Stimulated activated naive CD4-positive, alpha-beta T cell (primary cell): ENCODE measurements around the gene ATP2B2.
A peak's percentile ranks its signal among the peaks of the same experiment; 100 is the strongest.

Experiments used
- DNase-seq, 6 experiments: peaks; one replicate each; lab custom pipeline; 2025; lab: John Stamatoyannopoulos, UW

ATP2B2 gene

DNA sequence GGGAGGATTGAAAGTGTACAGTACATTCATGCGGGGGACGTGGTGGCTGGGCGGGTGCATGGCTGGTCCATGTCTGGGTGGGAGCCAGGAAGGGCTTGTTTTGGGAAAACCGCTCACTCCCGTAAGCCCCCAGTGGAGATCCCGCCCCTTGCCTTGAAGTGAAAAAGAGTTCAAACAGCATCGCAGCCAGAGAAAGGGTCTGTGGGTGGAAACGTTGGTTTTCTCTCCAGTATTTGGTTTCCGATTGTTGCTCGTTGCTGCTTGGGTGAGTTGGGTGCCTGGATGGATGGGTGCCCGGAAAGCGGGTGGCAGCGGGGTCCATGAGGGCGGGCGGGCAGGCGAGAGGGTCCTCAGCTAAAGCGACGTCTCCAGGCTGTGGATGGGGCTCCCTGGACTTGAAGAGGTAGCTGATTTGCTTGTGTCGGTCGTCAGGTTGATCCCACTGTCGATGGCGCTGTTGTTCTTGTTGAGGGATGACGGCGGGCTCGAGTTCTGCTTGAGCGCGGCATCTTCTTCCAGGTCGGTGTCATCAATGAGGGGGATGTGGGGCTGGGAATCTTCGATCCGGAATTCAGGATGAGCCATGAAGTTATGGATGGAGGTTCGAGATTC, 176.8 kb downstream of the ATP2B2 start:
- no peak for DNase-seq

DNA sequence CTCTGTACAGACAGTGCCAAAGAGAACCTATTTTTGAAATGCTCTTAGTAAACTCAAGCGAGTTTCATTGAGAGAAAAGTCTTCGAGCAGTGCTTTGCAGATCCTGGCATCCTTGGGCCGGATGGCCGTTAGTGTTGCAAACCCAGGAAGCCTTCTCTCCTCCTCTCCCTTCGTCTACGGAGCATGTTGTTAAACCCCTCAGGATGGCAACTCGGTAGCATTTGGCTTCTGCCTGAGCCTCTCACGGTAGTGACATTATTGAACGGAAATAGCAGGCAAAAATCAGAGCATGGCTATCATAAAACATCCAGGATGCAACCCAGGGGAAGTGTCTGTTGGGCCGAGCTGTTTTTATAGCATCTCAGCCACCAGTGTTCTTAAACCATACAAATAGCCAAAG, 177.8 kb downstream of the ATP2B2 start:
- no peak for DNase-seq

DNA sequence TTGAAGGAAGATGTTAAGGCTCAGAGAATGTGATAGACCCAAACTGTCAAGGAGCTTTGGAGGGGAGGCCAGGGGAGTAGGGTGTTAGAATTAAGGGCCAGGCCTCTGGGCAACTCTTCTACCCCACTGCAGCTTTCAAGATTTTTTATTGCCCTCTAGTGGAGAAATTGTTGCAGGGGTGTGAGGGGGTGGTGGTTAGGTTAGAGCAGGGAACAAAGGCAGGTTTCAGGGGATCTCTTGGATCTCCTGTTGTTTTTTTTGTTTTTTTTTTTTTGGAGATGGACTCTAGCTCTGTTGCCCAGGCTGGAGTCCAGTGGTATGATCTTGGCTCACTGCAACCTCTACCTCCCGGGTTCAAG, 183.1 kb downstream of the ATP2B2 start:
- DNase-seq: peak in 2 of 6 experiments; percentile 11 to 24

- no peak for DNase-seq
Observed at GRCh38 chr3:10321630-10322351, 183.6 kb downstream of the ATP2B2 start.

- DNase-seq: no peak
Observed at GRCh38 chr3:10320320-10320677, 185.1 kb downstream of the ATP2B2 start.

DNA sequence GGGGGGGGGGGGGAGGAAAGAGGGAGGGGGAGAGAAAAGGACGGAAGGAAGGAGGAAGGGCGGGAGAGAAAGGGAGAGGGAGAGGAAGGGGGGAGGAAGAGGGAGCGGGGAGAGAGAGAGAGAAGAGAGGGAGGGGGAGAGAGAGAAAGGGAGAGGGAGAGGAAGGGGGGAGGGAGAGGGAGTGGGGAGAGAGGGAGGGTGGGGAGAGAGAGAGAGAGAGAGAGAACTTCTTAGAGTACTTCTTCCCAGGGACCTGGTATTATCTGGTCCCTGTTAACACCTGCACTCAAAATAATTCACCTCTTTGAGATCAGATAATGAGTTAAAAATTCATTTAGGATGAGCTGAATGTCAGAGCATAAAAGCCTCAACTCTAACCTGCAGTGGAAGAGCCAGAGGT, 185.6 kb downstream of the ATP2B2 start:
- no peak for DNase-seq

DNA sequence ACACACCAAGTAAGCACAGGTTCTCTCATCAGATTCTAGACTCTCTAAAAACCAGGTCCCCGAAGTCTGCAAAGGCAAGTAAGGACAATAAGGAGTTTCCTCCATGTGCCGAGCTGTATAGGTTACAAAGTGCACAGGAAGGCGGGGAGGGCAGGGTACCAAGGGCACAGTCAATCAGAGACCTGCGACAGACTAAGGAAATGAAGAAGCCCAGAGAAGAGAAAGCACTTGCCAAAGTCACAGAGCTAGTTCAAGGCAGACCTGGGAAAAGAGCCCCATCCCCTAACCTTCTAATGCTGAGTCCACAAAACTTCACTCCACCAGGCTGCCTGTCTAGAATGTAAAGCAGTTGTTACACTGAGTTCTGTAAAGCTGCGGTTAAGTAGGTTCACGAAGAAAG, 186.1 kb downstream of the ATP2B2 start:
- DNase-seq: no peak

- no peak for DNase-seq
Observed at GRCh38 chr3:10317961-10318350, 187.4 kb downstream of the ATP2B2 start.

GRCh38 chr3:10317311-10317960, 187.9 kb downstream of the ATP2B2 start:
- no peak for DNase-seq

- no peak for DNase-seq
Observed at GRCh38 chr3:10315771-10316344, 189.5 kb downstream of the ATP2B2 start.

GRCh38 chr3:10315101-10315500, 190.3 kb downstream of the ATP2B2 start:
- no peak for DNase-seq

DNA sequence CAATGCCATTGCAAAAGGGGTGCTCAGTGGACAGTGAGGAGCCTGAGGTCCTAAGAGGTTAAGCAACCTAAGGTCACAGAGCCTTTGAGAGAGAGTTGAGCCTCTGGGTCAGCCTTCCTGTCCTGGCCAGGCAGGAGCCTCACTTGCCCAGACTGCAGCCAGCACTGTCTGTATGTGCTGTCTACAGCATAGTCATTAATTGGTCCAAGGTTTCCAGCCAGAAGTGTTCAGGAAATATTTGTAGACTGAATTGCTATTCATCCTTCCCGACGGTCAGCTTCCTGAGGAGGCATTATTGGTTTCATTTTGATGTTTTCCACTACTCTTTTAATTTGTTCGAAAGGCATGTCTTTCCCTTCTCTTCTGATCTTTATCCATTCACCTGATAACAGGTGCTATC, 192.5 kb downstream of the ATP2B2 start:
- DNase-seq: no peak

- no peak for DNase-seq
Observed at GRCh38 chr3:10312391-10312790, 193.0 kb downstream of the ATP2B2 start.

- DNase-seq: no peak
Observed at GRCh38 chr3:10311710-10312109, 193.7 kb downstream of the ATP2B2 start.

- DNase-seq: no peak
Observed at GRCh38 chr3:10310578-10310977, 194.8 kb downstream of the ATP2B2 start.

GRCh38 chr3:10309736-10310135, 195.7 kb downstream of the ATP2B2 start:
- no peak for DNase-seq

- no peak for DNase-seq
Observed at GRCh38 chr3:10308678-10309077, 196.7 kb downstream of the ATP2B2 start.

- DNase-seq: no peak
Observed at GRCh38 chr3:10306156-10306555, 199.2 kb downstream of the ATP2B2 start.

- DNase-seq: no peak
Observed at GRCh38 chr3:10305331-10305902, 200.0 kb downstream of the ATP2B2 start.

DNA sequence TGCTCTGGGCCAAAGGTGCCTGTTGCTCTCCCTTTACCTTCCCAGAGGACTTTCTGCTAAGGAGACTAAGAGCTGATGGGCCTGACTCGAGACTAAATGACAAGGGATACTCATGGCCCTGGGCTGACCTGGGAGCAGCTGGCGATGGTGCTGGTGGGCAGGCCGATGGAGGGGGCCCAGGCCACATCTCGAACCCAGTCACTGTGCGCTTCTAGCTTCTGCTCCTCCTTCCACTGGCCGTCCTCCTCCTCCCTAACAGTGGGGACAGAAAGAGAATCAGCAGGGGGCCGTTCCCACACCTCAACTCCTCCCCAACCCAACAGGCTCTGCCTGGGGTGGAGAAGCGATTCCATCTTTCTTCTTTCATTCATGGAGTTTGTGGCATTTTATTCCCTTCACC, 200.5 kb downstream of the ATP2B2 start:
- DNase-seq: no peak

GRCh38 chr3:10303785-10304184, 201.6 kb downstream of the ATP2B2 start:
- no peak for DNase-seq

- DNase-seq: no peak
Observed at GRCh38 chr3:10303105-10303504, 202.3 kb downstream of the ATP2B2 start.

DNA sequence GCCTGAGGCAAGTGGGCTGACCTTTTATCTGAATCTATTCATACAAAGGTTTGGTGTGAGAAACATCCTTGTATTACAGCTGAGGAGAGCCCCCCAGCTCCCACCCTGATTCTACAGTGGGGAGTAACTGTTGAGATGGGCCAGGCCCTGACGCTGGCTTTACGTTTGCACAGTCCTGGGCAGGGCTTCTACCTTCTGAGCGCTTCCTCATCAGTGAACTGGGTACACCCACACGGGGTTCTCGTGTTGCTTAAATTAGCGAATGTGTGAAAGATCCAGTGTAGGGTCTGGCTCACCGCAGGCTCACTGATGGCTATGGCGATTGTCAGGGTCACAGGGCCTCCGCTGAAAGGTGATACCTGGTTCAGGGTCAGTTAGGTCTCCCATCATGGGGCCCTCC, 205.3 kb downstream of the ATP2B2 start:
- no peak for DNase-seq
